Activated T-helper 17 cell treated with anti-CD3 and anti-CD28 coated beads, Interleukin-2, amount 50 U/mL, for 72 hours (primary cell): ENCODE results near the gene ZBP1. TPM values are rescaled to one million over a fixed set of nuclear protein-coding genes. Genes with fewer than 3 reads are reported as not detected.

Source experiments
- ATAC-seq: fragments of 150-1000 bp; cut with Tn5 transposase; replicated peaks from 2 replicates; pipeline ENCODE4 v1.10.0; 2021; ENCODE audit warnings: mild to moderate bottlenecking, moderate library complexity
- H3K27ac Mint-ChIP-seq: one replicate; pipeline ENCODE4 v1.8.0; 2022; ENCODE audit warnings: mixed read lengths
- H3K27me3 Mint-ChIP-seq: one replicate; pipeline ENCODE4 v1.8.0; 2022; ENCODE audit warnings: mixed read lengths
- H3K36me3 Mint-ChIP-seq: one replicate; pipeline ENCODE4 v1.8.0; 2022; ENCODE audit warnings: low read depth, mild to moderate bottlenecking, mixed read lengths
- H3K4me1 Mint-ChIP-seq: one replicate; pipeline ENCODE4 v1.8.0; 2022; ENCODE audit warnings: mixed read lengths
- H3K4me3 Mint-ChIP-seq: one replicate; pipeline ENCODE4 v1.8.0; 2022; ENCODE audit warnings: mild to moderate bottlenecking, mixed read lengths
- H3K9me3 Mint-ChIP-seq: one replicate; pipeline ENCODE4 v1.8.0; 2022; ENCODE audit warnings: mixed read lengths
- total RNA-seq, 2 donors: library from RNA; stranded (reverse); gene quantifications; one replicate each; pipeline ENCODE4 v1.2.3, GENCODE V29; 2022

Gene ZBP1
- total RNA-seq, 2 donors from 2014 or later, result 1.0 to 1.7 TPM

GRCh38 chr20:57585466-57586213, 34.6 kb downstream of the ZBP1 start:
- no peak overlapping the region for H3K4me3 Mint-ChIP-seq
- peaks cover 44% of the 10 kb centered on the region for H3K27me3 Mint-ChIP-seq
- no peaks in the 10 kb centered on the region for H3K36me3 Mint-ChIP-seq
- ATAC-seq, result no peak
- H3K4me1 Mint-ChIP-seq, result no peaks in the 10 kb centered on the region
- no peaks in the 10 kb centered on the region for H3K9me3 Mint-ChIP-seq
- no peak overlapping the region for H3K27ac Mint-ChIP-seq

- H3K27ac Mint-ChIP-seq, result no peak overlapping the region
- no peaks in the 10 kb centered on the region for H3K4me1 Mint-ChIP-seq
- no peak overlapping the region for H3K4me3 Mint-ChIP-seq
- no peaks in the 10 kb centered on the region for H3K36me3 Mint-ChIP-seq
- no peaks in the 10 kb centered on the region for H3K9me3 Mint-ChIP-seq
- peaks cover 51% of the 10 kb centered on the region for H3K27me3 Mint-ChIP-seq
- ATAC-seq, result no peak
Observed at GRCh38 chr20:57584768-57585461, 35.3 kb downstream of the ZBP1 start.

DNA sequence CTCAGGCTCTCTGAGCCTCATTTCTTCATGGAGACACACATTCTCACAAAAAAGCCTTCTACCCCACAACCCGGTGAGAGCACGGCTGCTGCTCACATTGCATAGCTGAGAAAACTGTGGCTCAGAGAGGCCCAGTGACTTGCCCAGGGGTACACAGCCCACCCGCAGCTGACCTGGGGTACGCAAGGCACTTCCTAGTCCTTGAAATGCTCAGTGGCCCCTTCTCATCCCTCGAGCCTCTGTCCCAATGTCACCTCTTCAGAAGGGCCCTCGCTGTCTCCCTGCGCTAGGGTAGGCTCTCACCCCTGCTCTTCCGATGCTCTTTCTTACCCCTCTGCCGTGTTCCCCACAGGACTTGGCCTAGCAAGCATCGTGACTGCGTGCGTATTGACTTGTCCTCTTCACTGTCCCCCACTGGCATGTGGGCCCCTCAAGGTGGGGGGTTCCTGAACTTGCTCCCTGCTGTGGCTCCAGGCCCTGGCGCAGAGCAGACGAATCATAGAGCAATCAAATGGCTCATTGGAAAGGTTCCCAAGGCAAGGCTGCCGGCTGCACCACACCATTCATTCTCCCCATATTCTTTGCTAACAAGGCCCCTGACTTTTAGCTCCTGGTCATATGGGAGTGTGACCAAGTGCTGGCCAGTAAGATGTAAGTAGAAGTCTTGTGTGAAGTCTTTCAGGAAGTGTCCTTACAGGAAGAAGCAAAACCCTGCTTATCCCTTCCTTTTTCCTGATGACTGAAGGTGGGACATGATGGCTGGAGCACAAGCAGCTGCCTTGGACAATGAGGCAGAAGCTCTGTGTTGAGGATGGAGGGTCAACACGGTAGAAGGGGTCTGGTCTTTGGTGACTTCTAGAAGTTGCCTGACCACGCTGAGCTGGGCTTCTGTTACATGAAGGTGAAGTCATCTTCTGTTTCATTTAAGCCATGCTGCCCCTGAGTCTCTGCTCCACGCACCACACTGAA, 36.7 kb downstream of the ZBP1 start:
- no peak for ATAC-seq
- Mint-ChIP-seq H3K27ac (no peak overlapping the region), H3K4me3 (no peak overlapping the region), H3K27me3 (peaks cover 56% of the 10 kb centered on the region), H3K4me1 (no peaks in the 10 kb centered on the region), H3K36me3 (no peaks in the 10 kb centered on the region), H3K9me3 (no peaks in the 10 kb centered on the region)

GRCh38 chr20:57582432-57583288, 37.6 kb downstream of the ZBP1 start:
- ATAC-seq, result no peak
- Mint-ChIP-seq H3K4me1 (no peaks in the 10 kb centered on the region), H3K4me3 (no peak overlapping the region), H3K27ac (no peak overlapping the region), H3K9me3 (no peaks in the 10 kb centered on the region), H3K27me3 (peaks cover 56% of the 10 kb centered on the region), H3K36me3 (no peaks in the 10 kb centered on the region)

GRCh38 chr20:57582029-57582378, 38.2 kb downstream of the ZBP1 start:
- H3K27me3 Mint-ChIP-seq, result peaks cover 55% of the 10 kb centered on the region
- no peak for ATAC-seq
- H3K4me1 Mint-ChIP-seq, result no peaks in the 10 kb centered on the region
- no peak overlapping the region for H3K27ac Mint-ChIP-seq
- H3K36me3 Mint-ChIP-seq, result no peaks in the 10 kb centered on the region
- no peaks in the 10 kb centered on the region for H3K9me3 Mint-ChIP-seq
- H3K4me3 Mint-ChIP-seq, result no peak overlapping the region

GRCh38 chr20:57581202-57582028, 38.8 kb downstream of the ZBP1 start:
- Mint-ChIP-seq H3K27me3 (peaks cover 52% of the 10 kb centered on the region), H3K4me3 (no peak overlapping the region), H3K27ac (no peak overlapping the region), H3K4me1 (no peaks in the 10 kb centered on the region), H3K9me3 (no peaks in the 10 kb centered on the region), H3K36me3 (no peaks in the 10 kb centered on the region)
- no peak for ATAC-seq

DNA sequence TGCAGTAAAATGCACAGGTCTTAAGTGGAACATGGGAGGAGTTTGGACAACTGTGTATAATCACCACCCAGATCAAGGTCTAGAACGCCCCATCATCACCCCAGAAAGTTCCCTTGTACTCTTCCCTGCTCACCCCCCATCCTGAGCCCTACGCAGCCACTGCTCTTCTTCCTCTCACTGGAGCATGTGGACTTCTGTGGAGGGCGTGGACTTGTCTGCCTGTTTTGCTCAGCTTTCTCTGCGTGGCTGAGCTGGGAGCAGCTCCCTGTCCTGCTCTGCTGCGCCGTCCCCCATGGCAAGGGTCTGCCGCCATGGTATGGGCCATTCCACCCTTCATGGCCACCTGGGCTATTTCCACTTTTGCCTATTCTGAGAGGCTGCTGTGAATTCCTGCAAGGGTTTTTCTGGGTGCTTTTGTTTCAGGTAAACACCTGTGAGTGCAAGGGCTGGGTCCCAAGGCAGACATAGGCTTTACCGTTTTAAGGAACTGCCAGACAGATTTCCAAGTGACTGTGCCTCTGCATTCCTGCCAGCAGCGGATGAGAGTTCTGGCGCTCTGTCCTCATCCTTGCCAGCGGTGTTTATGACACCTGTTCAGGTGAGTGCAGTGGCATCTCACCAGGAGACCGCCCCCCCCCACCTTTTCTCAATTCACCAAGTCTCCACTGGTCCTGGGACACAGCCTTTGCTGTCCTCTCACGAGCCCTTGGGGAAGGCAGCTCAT, 39.6 kb downstream of the ZBP1 start:
- Mint-ChIP-seq H3K36me3 (no peaks in the 10 kb centered on the region), H3K27me3 (peaks cover 50% of the 10 kb centered on the region), H3K4me1 (no peaks in the 10 kb centered on the region)

DNA sequence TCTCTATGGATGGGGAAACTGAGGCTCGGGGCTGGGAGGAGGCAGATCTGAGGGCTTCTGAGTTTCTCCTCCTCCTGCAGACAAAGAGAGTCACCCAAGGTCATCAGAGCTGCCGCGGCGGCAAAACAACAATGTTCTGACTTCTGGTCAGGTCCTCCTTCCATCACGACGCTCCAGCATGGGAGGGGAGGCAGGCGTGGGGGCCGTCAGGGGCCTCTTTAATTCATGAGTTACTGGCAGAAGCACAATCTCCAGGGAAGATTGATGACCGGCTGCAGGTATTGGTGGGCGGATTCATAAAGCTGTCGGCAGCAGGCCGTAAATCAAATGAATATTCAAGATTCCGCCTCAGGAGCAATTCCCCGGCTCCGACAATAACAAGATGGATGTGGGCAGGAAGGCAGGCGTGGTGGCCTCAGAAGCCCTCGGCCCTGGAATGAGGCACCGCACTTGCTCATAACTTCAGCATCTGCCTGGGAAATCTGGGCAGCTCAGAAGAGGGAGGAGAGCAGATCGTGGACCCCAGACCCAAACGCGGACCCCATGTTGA, 40.3 kb downstream of the ZBP1 start:
- H3K27me3 Mint-ChIP-seq, result peaks cover 45% of the 10 kb centered on the region
- H3K4me1 Mint-ChIP-seq, result no peaks in the 10 kb centered on the region
- no peak for ATAC-seq
- H3K27ac Mint-ChIP-seq, result no peak overlapping the region
- no peaks in the 10 kb centered on the region for H3K36me3 Mint-ChIP-seq
- no peak overlapping the region for H3K4me3 Mint-ChIP-seq
- H3K9me3 Mint-ChIP-seq, result no peaks in the 10 kb centered on the region

More for the DNA sequence above, 39.6 kb downstream of the ZBP1 start:
- H3K27ac Mint-ChIP-seq, result no peak overlapping the region
- no peaks in the 10 kb centered on the region for H3K9me3 Mint-ChIP-seq
- no peak overlapping the region for H3K4me3 Mint-ChIP-seq
- no peak for ATAC-seq

- Mint-ChIP-seq H3K4me3 (no peak overlapping the region), H3K36me3 (no peaks in the 10 kb centered on the region)
- ATAC-seq, result no peak
Observed at GRCh38 chr20:57579331-57579897, 40.8 kb downstream of the ZBP1 start.

GRCh38 chr20:57578476-57579165, 41.6 kb downstream of the ZBP1 start:
- H3K4me3 Mint-ChIP-seq, result no peak overlapping the region
- H3K4me1 Mint-ChIP-seq, result no peaks in the 10 kb centered on the region
- no peaks in the 10 kb centered on the region for H3K36me3 Mint-ChIP-seq
- no peaks in the 10 kb centered on the region for H3K9me3 Mint-ChIP-seq
- no peak for ATAC-seq
- H3K27me3 Mint-ChIP-seq, result peaks cover 37% of the 10 kb centered on the region
- no peak overlapping the region for H3K27ac Mint-ChIP-seq

More at GRCh38 chr20:57579331-57579897, 40.8 kb downstream of the ZBP1 start:
- Mint-ChIP-seq H3K27ac (no peak overlapping the region), H3K4me1 (no peaks in the 10 kb centered on the region), H3K27me3 (peaks cover 41% of the 10 kb centered on the region), H3K9me3 (no peaks in the 10 kb centered on the region)

DNA sequence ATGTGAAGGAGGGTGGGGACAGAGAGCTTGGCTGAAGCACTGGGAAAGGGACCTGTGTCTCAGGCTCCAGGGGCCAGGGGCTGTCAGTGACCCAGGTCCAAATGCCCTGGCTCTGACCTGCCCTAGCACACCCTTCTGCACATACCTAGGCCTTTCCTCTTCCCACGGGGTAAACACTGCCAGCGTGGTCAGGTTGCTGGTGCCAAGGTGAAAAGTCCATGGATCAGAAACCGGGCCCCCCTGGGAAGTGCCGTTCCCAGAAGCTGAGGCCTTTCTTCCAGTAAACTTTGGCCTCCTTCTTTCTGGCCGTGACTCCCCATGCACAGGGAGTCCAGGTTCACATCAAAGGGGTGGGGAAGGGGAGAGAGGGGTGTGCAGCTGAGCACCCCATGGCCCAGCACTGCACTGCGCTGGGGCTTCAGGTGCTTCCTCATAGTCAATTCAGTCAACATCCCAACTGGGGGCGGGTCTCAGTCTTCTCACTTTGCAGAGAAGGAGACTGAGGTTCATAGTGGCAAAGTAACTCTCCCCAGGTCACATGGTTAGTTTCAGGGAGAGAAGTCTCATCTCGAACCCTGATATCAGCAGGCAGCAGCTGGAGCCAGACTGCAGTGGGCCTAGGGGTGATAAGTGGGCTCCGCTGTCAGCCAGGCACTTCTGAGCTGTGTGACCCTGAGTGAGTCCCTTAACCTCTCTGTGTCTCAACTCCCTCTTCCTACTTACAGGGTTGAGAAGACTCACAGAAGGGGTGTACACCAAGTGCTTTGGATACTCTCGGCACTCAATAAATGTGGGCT, 42.3 kb downstream of the ZBP1 start:
- Mint-ChIP-seq H3K4me1 (no peaks in the 10 kb centered on the region), H3K27ac (no peak overlapping the region), H3K9me3 (no peaks in the 10 kb centered on the region), H3K27me3 (peaks cover 32% of the 10 kb centered on the region), H3K4me3 (no peak overlapping the region), H3K36me3 (no peaks in the 10 kb centered on the region)
- no peak for ATAC-seq
